Measurements from ENCODE around the gene ZBTB46.

- no peak for TF ChIP-seq CTCF (IDR thresholded peaks at IDR 0.05; ENCODE audit: insufficient read depth, low read length, poor library complexity, severe bottlenecking)
- TF ChIP-seq EZH2phosphoT487 (conservative IDR thresholded peaks at IDR 0.05; ENCODE audit: low read length), result no peak
Measured at GRCh38 chr20:63830841-63831588, at the start of gene ZBTB46.

All from SU-DHL-6 (cell line).